NCI-H1436 (cell line): ENCODE results near the gene C11orf86.
"Not testable (repeated sequence)": the region's sequence is repeated elsewhere in the genome, so short reads cannot be mapped to it uniquely, and the experiment has no call there.

ENCODE experiments used
- DNase-seq: peaks from one replicate; lab custom pipeline; 2025; lab: John Stamatoyannopoulos, UW

Gene C11orf86

DNA sequence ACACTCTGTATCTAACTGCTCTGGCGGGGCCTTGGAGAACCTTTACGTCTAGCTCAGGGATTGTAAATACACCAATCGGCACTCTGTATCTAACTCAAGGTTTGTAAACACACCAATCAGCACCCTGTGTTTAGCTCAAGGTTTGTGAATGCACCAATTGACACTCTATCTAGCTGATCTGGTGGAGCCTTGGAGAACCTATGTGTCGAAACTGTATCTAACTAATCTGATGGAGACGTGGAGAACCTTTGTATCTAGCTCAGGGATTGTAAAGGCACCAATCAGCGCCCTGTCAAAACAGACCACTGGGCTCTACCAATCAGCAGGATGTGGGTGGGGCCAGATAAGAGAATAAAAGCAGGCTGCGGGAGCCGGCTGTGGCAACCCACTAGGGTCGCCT is 14.3 kb downstream of the C11orf86 start:
- not testable (repeated sequence) for DNase-seq

DNA sequence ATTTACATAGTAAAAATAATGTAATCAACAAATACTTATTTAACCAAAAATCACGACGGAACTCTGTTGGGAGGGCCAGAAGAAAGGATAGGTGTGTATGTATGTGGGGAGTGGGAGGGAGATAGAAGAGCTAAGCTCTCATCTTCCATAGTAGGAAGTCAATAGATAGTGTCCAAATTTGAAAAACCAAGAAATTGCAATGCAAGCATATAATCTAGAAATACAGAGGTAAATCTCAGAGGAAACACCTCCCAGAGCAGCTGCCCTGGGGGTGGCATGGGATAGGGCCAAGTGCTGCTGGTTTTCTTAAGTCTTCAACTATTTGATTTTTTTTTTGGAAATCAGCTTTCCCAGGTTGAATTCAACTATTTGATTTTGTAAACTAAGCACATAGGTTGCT is 16.9 kb downstream of the C11orf86 start:
- no peak for DNase-seq

DNA sequence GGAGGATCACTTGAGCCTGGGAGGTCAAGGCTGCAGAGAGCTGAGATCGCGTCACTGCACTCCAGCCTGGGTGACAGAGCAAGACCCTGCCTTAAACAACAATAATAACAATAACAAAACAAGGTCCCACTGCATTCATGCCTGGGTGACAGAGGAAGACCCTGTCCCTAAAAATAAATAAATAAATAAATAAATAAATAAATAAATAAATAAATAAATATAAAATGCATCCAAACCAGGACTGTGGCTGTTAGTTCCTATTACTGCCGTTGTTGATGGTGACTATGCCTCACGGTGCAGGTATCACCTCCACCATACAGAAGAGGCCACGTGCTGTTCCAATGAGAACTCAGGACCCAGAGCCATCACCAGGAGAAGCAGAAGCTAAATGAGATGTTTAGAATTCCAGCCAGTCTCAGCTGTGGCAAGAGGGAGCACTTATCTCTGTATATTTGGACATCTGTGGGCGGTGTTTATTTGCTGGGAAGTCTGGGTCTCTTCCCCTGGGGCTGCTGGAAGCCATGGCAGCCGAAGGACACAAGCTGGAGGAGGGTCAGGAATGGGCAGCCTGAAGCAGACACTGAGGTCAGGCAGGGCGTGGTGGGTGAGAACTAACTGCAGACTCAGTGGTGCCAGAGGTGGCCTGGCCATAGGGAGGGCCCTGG is 21.6 kb downstream of the C11orf86 start:
- no peak for DNase-seq

DNA sequence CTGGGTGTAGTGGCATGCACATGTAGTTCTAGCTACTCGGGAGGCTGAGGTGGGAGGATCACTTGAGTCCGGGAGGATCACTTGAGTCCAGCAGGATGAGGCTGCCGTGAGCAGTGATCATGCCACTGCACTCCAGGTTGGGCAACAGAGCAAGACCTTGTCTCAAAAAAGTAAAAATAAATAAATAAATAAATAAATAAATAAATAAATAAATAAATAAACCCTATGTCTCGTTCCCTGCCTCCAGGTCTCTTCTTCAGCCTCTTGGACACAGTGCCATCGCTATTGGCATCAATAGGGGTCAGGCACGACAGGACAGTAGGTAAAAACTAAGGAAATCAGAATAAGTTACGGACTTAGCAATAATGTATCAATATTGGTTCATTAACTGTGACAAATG is 24.5 kb downstream of the C11orf86 start:
- DNase-seq: no peak

- DNase-seq: no peak
These were observed 26.2 kb downstream of the C11orf86 start for GRCh38 chr11:67001332-67001731.

DNA sequence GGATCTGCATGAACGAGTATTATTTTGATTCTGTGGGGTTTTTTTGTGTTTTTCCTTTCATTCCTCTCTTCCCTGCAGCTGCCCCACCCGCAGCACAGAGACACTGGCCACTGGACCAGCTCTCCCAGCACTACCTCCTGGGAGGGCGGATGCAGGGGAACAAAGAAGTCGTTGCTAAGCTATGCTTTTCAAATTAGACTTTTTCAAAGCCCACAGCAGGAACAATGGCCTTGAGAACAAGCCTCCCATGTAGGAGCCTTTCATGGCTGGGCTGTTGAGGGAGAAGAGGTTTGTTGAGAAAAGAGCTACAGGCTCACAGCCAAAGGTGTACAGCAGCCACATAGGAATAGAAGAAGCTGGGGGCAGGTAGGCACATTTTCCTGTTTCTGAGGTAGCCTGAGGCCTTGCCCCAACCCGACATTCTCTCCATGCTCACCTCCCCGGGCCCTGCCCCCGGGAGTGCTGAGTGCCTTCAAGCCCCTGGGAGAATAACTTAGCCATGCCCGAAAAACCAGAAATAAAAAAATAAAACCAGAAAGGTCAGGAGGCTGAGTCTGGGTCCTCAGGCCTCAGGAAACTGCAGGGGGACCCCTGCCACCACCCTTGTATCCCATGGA is 27.3 kb downstream of the C11orf86 start:
- DNase-seq: no peak

- no peak for DNase-seq
These were observed 27.9 kb downstream of the C11orf86 start for GRCh38 chr11:67002921-67003411.

DNA sequence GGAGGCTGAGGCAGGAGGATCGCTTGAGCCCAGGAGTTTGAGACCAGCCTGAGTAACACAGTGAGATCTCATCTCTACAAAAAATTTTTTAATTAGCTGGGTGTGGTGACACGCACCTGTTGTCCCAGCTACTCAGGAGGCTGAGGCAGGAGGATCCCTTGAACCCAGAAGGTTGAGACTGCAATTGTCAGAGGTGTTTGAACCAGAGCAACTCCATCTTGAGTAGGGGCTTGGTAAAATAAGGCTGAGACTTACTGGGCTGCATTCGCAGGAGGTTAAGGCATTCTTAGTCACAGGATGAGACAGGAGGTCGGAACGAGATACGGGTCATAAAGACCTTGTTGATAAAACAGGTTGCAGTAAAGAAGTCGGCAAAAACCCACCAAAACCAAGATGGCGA is 30.1 kb downstream of the C11orf86 start:
- DNase-seq: not testable (repeated sequence)

GRCh38 chr11:67006029-67006884 is 31.2 kb downstream of the C11orf86 start:
- DNase-seq: peak; percentile 17

- DNase-seq: no peak
These were observed 32.0 kb downstream of the C11orf86 start for GRCh38 chr11:67007126-67007525.

DNA sequence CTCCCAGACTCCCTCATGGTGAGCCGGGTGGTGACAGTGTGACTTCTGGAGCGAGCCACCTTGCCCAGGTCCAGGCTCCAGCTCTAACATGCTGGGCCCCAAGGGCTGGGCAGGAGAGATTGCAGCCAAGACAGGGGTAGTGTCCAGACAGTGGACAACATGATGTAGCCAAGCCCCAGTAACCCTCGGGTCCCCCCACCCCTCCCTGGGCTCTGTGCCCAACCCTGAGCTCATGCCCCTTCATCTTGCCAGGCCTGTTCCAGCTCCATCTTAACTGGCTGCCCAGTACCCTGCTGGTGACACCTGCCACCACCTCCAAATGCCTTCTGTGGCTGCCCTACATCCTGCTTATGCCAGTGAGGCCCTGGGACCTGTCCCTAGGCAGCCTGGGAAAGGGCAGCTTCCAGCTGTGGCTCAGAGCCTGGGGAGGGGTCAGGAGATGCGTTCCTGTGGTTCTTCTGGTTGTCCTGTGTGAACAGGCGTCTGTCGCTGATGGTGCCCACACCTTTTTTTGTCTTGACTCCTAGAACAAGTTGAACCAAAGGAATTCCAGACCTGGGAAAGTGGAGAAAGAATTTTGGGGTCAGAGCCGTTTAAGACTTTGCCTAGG is 35.3 kb downstream of the C11orf86 start:
- no peak for DNase-seq

- DNase-seq: no peak
These were observed 38.5 kb downstream of the C11orf86 start for GRCh38 chr11:67013511-67014045.

GRCh38 chr11:67014343-67014742 is 39.2 kb downstream of the C11orf86 start:
- no peak for DNase-seq

- no peak for DNase-seq
These were observed 39.9 kb downstream of the C11orf86 start for GRCh38 chr11:67015048-67015447.

DNA sequence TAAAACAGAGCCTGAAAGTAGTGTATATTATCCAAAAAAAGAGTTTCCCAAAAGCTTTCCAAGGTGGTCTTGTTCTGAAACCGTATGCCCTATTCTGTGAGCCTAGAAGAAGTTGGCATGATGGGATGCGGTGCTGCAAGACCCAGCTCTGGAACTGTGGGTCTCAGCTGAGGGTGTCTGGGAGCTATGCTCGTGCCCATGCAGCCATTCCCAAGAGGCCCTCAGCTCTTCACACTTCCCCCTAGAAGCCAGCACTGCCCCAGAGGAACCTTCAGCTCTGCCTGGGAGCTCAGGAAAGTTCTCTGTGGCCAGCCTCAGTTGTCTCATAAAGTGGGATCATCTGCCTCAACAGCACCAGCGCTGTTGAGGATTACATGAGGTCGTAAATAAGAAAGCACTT is 41.4 kb downstream of the C11orf86 start:
- DNase-seq: no peak

GRCh38 chr11:67020949-67021348 is 45.8 kb downstream of the C11orf86 start:
- no peak for DNase-seq

DNA sequence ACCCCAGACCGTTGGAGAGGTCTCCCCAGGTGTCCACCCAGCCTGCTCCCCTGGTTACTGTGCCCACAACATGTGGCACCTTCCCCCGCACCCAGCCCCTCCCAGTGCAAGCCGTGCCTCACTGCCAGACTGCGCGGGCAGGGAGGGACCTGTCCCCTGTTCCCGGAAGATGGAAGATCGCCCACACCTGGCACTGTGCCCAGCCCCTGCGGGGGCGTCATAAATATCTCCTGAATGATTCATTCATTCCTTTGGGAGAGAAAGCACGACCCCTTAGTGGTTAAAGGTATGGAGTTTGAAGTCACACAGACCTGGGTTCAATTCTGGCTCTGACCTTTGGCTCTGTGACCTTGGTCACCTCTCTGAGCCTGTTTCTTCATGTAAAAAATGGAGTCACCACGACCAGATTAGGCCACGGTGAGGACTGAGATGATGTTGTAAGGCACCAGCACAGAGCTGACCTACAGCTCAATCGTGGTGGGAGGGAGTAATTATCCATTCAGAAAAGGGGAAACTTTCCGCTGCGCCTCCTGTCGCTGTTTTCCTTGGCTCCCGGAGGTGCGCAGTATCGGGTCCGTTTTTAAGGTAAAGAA is 47.3 kb downstream of the C11orf86 start:
- DNase-seq: no peak

DNA sequence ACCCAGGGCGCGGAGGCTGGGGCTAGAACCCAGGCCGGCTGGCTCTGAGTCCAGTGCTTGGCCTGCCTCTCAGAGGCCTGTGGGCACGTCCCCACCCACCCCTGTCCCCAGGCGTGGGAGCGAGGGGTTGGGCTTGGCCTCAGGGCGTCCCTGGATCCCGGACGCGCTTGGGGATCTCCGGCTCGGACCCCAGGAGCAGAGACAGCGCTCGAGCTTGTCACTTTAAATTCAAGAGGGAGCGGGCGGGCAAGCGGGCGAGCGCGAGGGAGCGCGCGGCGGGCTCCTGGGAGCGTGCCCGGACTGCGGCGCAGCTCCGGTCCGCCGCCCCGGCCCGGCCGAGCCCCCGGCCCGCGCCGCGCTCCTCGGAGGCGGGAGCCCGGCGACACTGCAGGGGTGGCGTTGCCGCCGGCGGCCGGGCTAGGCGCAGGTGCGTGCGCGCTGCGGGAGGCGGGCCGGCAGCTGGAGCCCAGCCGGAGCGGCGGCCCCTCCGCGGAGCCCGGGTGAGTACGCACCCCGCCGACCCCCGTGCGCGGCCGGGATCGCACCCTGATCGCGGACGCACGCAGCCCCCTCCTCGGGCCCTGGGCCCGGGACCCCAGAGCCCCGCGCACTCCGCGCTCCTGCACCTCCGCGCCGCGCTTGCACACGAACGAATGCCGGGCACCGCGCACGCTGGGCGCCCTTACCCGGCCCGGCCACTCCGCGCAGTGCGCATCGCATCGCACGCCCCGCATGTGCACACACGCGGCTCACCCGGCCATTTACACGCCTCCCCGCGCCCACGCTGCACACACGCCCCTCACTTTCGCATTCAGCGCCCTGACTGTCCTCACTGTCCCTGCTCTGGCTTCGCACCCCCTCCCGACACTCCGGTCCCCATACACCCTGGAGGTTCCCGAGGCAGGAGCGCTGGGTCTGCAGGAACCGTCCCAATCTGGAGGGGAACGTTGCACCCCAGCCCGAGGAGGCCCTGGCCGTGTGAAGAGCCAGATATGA is 48.2 kb downstream of the C11orf86 start, which contains the start of gene SYT12:
TSS of gene SYT12 (plus strand) at position 174 of the 996 bp plus-strand sequence. CDS start 7,011 bp downstream, outside the sequence.
- no peak for DNase-seq

GRCh38 chr11:67023957-67024353 is 48.9 kb downstream of the C11orf86 start:
- no peak for DNase-seq

DNA sequence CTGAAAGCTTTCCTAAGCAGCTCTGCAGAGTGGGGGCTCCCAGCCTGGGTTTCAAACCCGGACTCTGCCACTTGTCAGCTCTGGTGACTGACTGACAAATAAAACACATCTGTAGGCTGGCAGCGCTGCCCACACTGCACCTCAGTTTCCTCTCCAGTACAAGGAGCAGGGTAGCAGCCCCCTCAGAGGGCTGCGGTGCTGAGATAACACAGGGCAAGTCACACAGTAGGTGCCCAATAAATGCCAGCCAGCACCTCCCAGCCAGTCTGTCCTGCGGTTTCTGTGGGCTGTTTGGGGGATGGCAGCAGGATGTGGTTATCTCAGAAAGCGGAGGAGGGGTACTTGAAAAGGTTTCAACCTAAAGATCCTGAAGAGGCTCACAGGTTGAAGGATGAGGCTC is 49.3 kb downstream of the C11orf86 start:
- DNase-seq: no peak
